A549 (cell line): ENCODE results near the gene EIF4G3. TPM values are rescaled to one million over a fixed set of nuclear protein-coding genes. Genes with fewer than 3 reads are reported as not detected.

Source experiments
- ATAC-seq, 2 experiments: fragments of 200-7000 bp in 1 of 2; fragments of >200 bp in 1 of 2; cut with Nextera tagmentation in 1 of 2; cut with Tn5 transposase in 1 of 2; 3 replicates each; pipeline versions ENCODE4 v1.8.0 to v1.9.1; 2018 to 2020; ENCODE audit warnings: mild to moderate bottlenecking in 1 of 2, moderate library complexity in 1 of 2
- CTCF ChIA-PET: fragments of 300-600 bp; sonication (Branson Sonifier 250); formaldehyde crosslinking; extraction: SDS; loops from one replicate; lab custom pipeline; 2021; ENCODE audit warnings: antibody characterized with exemption, inconsistent platforms; lab: Yijun Ruan, JAX
- POLR2A ChIA-PET: fragments of 350-600 bp; formaldehyde crosslinking; extraction: SDS; loops from one replicate; lab custom pipeline; 2021; ENCODE audit warnings: antibody characterized with exemption, inconsistent platforms; lab: Yijun Ruan, JAX
- DNase-seq, 2 experiments: peaks; one replicate each; pipeline versions ENCODE4 v3.0.0 to v3.0.0-alpha.2; 2011 to 2016; ENCODE audit warnings: low read depth in 1 of 2, low spot score in 1 of 2
- FAIRE-seq: peaks from 2 replicates; lab custom pipeline; 2011; peaks lifted over from hg19 to GRCh38; lab: Jason Lieb, UNC
- H3K27ac ChIP-seq, 2 experiments: fragments of >200 bp; sonication (Bioruptor Twin); formaldehyde crosslinking; 3 replicates each; pipeline ENCODE4 v1.5.1; 2016 to 2017
- H3K4me1 ChIP-seq: fragments of >200 bp; sonication (Bioruptor Twin); formaldehyde crosslinking; 3 replicates; pipeline ENCODE4 v1.6.1; 2016
- H3K4me2 ChIP-seq: fragments of >200 bp; sonication (Bioruptor Twin); formaldehyde crosslinking; 3 replicates; pipeline ENCODE4 v1.6.1; 2016
- H3K4me3 ChIP-seq: fragments of >200 bp; sonication (Bioruptor Twin); formaldehyde crosslinking; 3 replicates; pipeline ENCODE4 v1.5.1; 2016
- H3K9me3 ChIP-seq: fragments of >200 bp; sonication (Bioruptor Twin); formaldehyde crosslinking; 3 replicates; pipeline ENCODE4 v1.6.1; 2016
- CBX8 ChIP-seq: fragments of 200-600 bp; sonication (generic); IDR thresholded peaks from 2 replicates; pipeline ENCODE4 v1.6.1; 2016
- CHD4 ChIP-seq: fragments of 200-600 bp; sonication (generic); IDR thresholded peaks from 2 replicates; pipeline ENCODE4 v1.6.1; 2016; ENCODE audit warnings: antibody characterized with exemption, mild to moderate bottlenecking, borderline replicate concordance
- EHF ChIP-seq: fragments of 250-450 bp; sonication (Bioruptor Pico); IDR thresholded peaks from 2 replicates; pipeline ENCODE4 v1.5.0; 2020; ENCODE audit warnings: mild to moderate bottlenecking
- FOSB ChIP-seq: fragments of 250-450 bp; sonication (Bioruptor Pico); IDR thresholded peaks from 2 replicates; pipeline ENCODE4 v1.5.0; 2020; ENCODE audit warnings: mild to moderate bottlenecking, moderate library complexity
- FOXS1 ChIP-seq: fragments of 250-450 bp; sonication (Bioruptor Pico); IDR thresholded peaks from 2 replicates; pipeline ENCODE4 v1.5.0; 2020; ENCODE audit warnings: mild to moderate bottlenecking, moderate library complexity
- GATA3 ChIP-seq: IDR thresholded peaks from 2 replicates; pipeline ENCODE4 v1.6.1; 2012; ENCODE audit warnings: borderline replicate concordance
- HDAC2 ChIP-seq: fragments of 200-600 bp; sonication (generic); IDR thresholded peaks from 2 replicates; pipeline ENCODE4 v1.6.1; 2016
- HEYL ChIP-seq: fragments of 250-450 bp; sonication (Bioruptor Pico); IDR thresholded peaks from 2 replicates; pipeline ENCODE4 v1.8.0; 2021; ENCODE audit warnings: mild to moderate bottlenecking, moderate library complexity
- HOXB13 ChIP-seq: fragments of 250-450 bp; sonication (Bioruptor Pico); IDR thresholded peaks from 2 replicates; pipeline ENCODE4 v1.5.0; 2020; ENCODE audit warnings: low read depth, mild to moderate bottlenecking, moderate library complexity
- JUN ChIP-seq, 2 experiments: fragments of >200 bp; sonication (Bioruptor Twin); formaldehyde crosslinking; IDR thresholded peaks; 2 replicates in 1 of 2; 3 replicates in 1 of 2; pipeline ENCODE4 v1.6.1; 2016 to 2017
- MAFK ChIP-seq: fragments of 450-650 bp; IDR thresholded peaks from 2 replicates; pipeline ENCODE4 v1.6.1; 2014; ENCODE audit not compliant: partially characterized antibody
- MAZ ChIP-seq: fragments of 150-350 bp; IDR thresholded peaks from 2 replicates; pipeline ENCODE4 v1.6.1; 2014; ENCODE audit warnings: antibody characterized with exemption, low read depth, low read length, borderline replicate concordance
- MYC ChIP-seq: IDR thresholded peaks from 2 replicates; pipeline ENCODE4 v1.6.1; 2012; ENCODE audit warnings: mild to moderate bottlenecking, inconsistent platforms, low read length, improper control_type of control experiment, borderline replicate concordance
- NFE2L2 ChIP-seq: fragments of 150-350 bp; conservative IDR thresholded peaks from 2 replicates; pipeline ENCODE4 v1.6.1; 2014; ENCODE audit warnings: low read length
- POLR2A ChIP-seq: IDR thresholded peaks from 2 replicates; pipeline ENCODE4 v1.6.1; 2012; ENCODE audit warnings: mild to moderate bottlenecking, low read length
- POLR2AphosphoS2 ChIP-seq: conservative IDR thresholded peaks from 2 replicates; pipeline ENCODE4 v1.6.1; 2012; ENCODE audit warnings: low read length, improper control_type of control experiment, inconsistent platforms
- RAD21 ChIP-seq, 2 experiments: fragments of >200 bp in 1 of 2; sonication (Bioruptor Twin) in 1 of 2; formaldehyde crosslinking in 1 of 2; IDR thresholded peaks in 1 of 2; conservative IDR thresholded peaks in 1 of 2; 2 replicates in 1 of 2; 3 replicates in 1 of 2; pipeline ENCODE4 v1.6.1; 2012 to 2018; ENCODE audit warnings: inconsistent platforms in 1 of 2
- RARB ChIP-seq: fragments of 250-450 bp; sonication (Bioruptor Pico); IDR thresholded peaks from 2 replicates; pipeline ENCODE4 v1.8.0; 2021; ENCODE audit warnings: mild to moderate bottlenecking, moderate library complexity
- RFX5 ChIP-seq: fragments of 450-650 bp; IDR thresholded peaks from 2 replicates; pipeline ENCODE4 v1.7.1; 2014; ENCODE audit warnings: antibody characterized with exemption, mild to moderate bottlenecking, moderate library complexity
- ZC3H11A ChIP-seq: fragments of 450-650 bp; IDR thresholded peaks from 2 replicates; pipeline ENCODE4 v1.6.1; 2014; ENCODE audit warnings: antibody characterized with exemption, mild to moderate bottlenecking
- ZNF302 ChIP-seq: fragments of 250-450 bp; sonication (Bioruptor Pico); IDR thresholded peaks from 2 replicates; pipeline ENCODE4 v1.9.0; 2021; ENCODE audit warnings: inconsistent platforms, mild to moderate bottlenecking, moderate library complexity
- ZSCAN20 ChIP-seq: fragments of 250-450 bp; sonication (Bioruptor Pico); IDR thresholded peaks from 2 replicates; pipeline ENCODE4 v1.8.0; 2022; ENCODE audit warnings: mild to moderate bottlenecking, moderate library complexity
- WGBS: methylation state at CpG from one replicate; pipeline ENCODE4 v1.1.6; 2017; ENCODE audit errors: missing lambda C conversion rate; 5-methylcytosine and 5-hydroxymethylcytosine counted together
- polyA plus RNA-seq, 4 experiments: library from polyadenylated mRNA; depleted of rRNA in 3 of 4; stranded (reverse); fragments of >200 nt; fragmentation: RNase III in 1 of 4; extraction: RNeasy Plus Mini Kit Qiagen cat#74134 plus additional on column Dnase treatment in 1 of 4; gene quantifications; 2 replicates in 3 of 4; 3 replicates in 1 of 4; pipeline ENCODE4 v1.2.3, GENCODE V29; 2011 to 2017
- TF ChIP-seq, protein P1 (sequence below): fragments of >200 bp; sonication (Bioruptor Twin); formaldehyde crosslinking; IDR thresholded peaks from 2 replicates; pipeline ENCODE4 v1.6.1; 2016
- TF ChIP-seq, protein P2 (sequence below): fragments of >200 bp; sonication (Bioruptor Twin); formaldehyde crosslinking; IDR thresholded peaks from 3 replicates; pipeline ENCODE4 v1.5.1; 2016
- TF ChIP-seq, protein P3 (sequence below): fragments of 150-350 bp; IDR thresholded peaks from 2 replicates; pipeline ENCODE4 v1.6.1; 2014; ENCODE audit warnings: low read depth, mild to moderate bottlenecking, low read length
- TF ChIP-seq, protein P4 (sequence below): fragments of 450-650 bp; IDR thresholded peaks from 2 replicates; pipeline ENCODE4 v1.6.1; 2014; ENCODE audit warnings: antibody characterized with exemption

The EIF4G3 gene
- polyA plus RNA-seq, 2 of the 4 experiments (the other 2 are of a cell fraction) = 25.0 to 51.3 TPM

DNA sequence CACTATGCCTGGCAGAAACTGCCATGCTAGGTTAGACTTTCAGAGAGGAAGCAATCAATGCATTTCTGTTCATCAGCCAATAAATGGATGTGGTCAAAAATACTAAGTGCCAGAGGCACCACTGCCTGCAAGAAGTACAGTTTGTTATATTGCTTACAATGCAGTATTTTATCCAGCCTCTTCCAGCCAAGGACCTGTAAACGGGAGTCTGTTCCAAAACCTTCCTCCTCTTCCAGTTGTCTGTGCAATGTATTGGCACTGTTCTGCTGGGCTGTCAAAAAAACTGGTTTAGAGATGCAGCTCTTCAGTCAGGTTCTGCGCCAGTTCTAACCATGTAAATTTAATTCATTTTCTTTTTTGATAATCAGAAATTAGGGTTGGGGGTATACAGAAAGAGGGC is 175.7 kb downstream of the EIF4G3 start:
- H3K27ac ChIP-seq = no peak overlapping the region
- ChIA-PET CTCF (no interaction called here), POLR2A (no interaction called here)
- no peak for DNase-seq
- no peak for ATAC-seq
- H3K9me3 ChIP-seq = no peaks in the 10 kb centered on the region
- WGBS = 86% methylated on average over 2 of the region's 2 CpGs
- peak; percentile 68 for TF ChIP-seq MAFK
- TF ChIP-seq MAZ = no peak
- FAIRE-seq = no peak
- H3K4me1 ChIP-seq = peaks cover 22% of the 10 kb centered on the region; the same call in 2 of the 3 replicates
- H3K4me2 ChIP-seq = no peak overlapping the region
- no peak overlapping the region for H3K4me3 ChIP-seq

DNA sequence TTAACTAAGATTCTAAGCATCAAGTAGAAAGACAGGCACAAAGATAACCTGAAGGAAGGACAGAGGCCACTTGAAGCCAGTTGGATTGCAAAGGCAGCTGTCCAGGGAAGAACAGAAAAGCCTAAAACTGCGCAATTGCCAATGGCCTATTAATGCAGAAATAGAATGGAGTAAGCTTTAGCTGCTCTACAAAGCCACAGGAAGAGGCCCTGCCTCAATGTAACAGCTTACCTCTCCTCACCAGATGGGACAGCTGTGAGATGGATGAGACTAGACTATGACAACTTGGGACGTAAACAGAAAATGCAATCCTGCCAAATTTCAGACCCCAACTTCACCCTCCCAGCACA is 176.5 kb downstream of the EIF4G3 start:
- peaks cover 19% of the 10 kb centered on the region; the same call in 2 of the 3 replicates for H3K4me1 ChIP-seq
- POLR2A ChIA-PET = no interaction called here
- FAIRE-seq (no peak), ATAC-seq (no peak), DNase-seq (no peak)
- no peaks in the 10 kb centered on the region for H3K9me3 ChIP-seq
- CTCF ChIA-PET = no interaction called here
- WGBS = 94% methylated on average over 2 of the region's 2 CpGs
- no peak overlapping the region for H3K4me3 ChIP-seq
- H3K4me2 ChIP-seq = no peak overlapping the region
- H3K27ac ChIP-seq = no peak overlapping the region
- TF ChIP-seq MAFK (no peak), NFE2L2 (no peak), POLR2AphosphoS2 (no peak), ZSCAN20 (CRISPR knock-in tag) (no peak), RARB (no peak), MAZ (no peak), ZC3H11A (no peak), JUN (IDR thresholded peaks at IDR 0.05) (no peak), FOSB (CRISPR knock-in tag) (no peak), FOXS1 (CRISPR knock-in tag) (no peak), HOXB13 (CRISPR knock-in tag) (no peak), ZNF302 (CRISPR knock-in tag) (no peak), HEYL (no peak)
- TF ChIP-seq, protein P1, sequence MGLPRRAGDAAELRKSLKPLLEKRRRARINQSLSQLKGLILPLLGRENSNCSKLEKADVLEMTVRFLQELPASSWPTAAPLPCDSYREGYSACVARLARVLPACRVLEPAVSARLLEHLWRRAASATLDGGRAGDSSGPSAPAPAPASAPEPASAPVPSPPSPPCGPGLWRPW = no peak
- TF ChIP-seq, protein P2, sequence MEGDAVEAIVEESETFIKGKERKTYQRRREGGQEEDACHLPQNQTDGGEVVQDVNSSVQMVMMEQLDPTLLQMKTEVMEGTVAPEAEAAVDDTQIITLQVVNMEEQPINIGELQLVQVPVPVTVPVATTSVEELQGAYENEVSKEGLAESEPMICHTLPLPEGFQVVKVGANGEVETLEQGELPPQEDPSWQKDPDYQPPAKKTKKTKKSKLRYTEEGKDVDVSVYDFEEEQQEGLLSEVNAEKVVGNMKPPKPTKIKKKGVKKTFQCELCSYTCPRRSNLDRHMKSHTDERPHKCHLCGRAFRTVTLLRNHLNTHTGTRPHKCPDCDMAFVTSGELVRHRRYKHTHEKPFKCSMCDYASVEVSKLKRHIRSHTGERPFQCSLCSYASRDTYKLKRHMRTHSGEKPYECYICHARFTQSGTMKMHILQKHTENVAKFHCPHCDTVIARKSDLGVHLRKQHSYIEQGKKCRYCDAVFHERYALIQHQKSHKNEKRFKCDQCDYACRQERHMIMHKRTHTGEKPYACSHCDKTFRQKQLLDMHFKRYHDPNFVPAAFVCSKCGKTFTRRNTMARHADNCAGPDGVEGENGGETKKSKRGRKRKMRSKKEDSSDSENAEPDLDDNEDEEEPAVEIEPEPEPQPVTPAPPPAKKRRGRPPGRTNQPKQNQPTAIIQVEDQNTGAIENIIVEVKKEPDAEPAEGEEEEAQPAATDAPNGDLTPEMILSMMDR = no peak
- TF ChIP-seq, protein P3, sequence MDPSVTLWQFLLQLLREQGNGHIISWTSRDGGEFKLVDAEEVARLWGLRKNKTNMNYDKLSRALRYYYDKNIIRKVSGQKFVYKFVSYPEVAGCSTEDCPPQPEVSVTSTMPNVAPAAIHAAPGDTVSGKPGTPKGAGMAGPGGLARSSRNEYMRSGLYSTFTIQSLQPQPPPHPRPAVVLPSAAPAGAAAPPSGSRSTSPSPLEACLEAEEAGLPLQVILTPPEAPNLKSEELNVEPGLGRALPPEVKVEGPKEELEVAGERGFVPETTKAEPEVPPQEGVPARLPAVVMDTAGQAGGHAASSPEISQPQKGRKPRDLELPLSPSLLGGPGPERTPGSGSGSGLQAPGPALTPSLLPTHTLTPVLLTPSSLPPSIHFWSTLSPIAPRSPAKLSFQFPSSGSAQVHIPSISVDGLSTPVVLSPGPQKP = no peak

DNA sequence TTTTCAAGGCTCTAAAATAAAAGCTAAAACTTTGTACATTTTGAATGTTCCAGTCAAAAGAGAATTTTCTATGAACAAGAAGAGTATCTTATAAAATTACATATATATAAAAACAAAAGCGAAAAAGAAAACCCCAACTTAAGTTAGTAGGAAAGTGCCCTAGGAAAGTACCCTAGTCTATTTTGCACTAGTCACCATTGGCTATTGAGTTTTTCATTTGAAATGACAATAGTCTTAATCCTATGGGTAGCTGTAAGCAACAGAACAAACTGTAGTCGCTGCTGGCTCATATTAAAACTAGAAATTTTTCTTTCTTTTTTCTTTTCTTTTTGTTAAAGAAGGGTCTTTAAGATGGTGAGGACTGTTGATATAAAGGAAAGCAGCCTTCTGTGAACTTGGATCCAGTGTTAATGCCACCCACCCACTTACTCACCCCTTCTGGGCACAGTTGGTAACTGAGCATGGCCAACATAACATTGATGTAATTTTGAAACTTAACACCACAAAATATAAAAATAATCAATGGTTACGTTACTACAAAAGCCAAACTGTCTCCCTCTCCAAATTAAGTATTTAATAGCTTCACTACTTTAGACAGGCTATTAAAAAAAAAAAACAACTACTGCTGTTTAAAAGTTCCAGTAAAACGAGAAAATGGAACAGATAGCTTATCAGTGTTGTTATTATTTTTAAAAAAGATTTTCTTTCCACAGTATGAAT is 177.0 kb downstream of the EIF4G3 start:
- no peak overlapping the region for H3K27ac ChIP-seq
- H3K4me1 ChIP-seq = peaks cover 19% of the 10 kb centered on the region; the same call in 2 of the 3 replicates
- POLR2A ChIA-PET = no interaction called here
- no peak overlapping the region for H3K4me3 ChIP-seq
- no peak for ATAC-seq
- no peak for FAIRE-seq
- CTCF ChIA-PET = no interaction called here
- no peaks in the 10 kb centered on the region for H3K9me3 ChIP-seq
- DNase-seq = no peak
- 91% methylated on average over 4 of the region's 4 CpGs for WGBS
- H3K4me2 ChIP-seq = no peak overlapping the region
- TF ChIP-seq EHF (no peak), CHD4 (no peak), HDAC2 (no peak), MYC (no peak), GATA3 (no peak), MAZ (no peak), JUN (IDR thresholded peaks at IDR 0.05) (no peak), HEYL (no peak), POLR2A (no peak), HOXB13 (CRISPR knock-in tag) (no peak), ZC3H11A (no peak), CBX8 (no peak), NFE2L2 (no peak), RAD21 (conservative IDR thresholded peaks at IDR 0.05 in 1 of 2, IDR thresholded peaks at IDR 0.05 in 1 of 2) (no peak), POLR2AphosphoS2 (no peak), RFX5 (no peak)
- TF ChIP-seq, protein P1 = no peak
- TF ChIP-seq, protein P4, sequence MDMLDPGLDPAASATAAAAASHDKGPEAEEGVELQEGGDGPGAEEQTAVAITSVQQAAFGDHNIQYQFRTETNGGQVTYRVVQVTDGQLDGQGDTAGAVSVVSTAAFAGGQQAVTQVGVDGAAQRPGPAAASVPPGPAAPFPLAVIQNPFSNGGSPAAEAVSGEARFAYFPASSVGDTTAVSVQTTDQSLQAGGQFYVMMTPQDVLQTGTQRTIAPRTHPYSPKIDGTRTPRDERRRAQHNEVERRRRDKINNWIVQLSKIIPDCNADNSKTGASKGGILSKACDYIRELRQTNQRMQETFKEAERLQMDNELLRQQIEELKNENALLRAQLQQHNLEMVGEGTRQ = no peak
